SK-N-SH treated with all-trans-retinoic acid at 6 μM for 48 hours (cell line): ENCODE data around the gene ZNF695.

Experiments used
- SNAI2 ChIP-seq: fragments of 250-450 bp; sonication (Bioruptor Pico); IDR thresholded peaks from 2 replicates; pipeline ENCODE4 v1.5.0; 2020; ENCODE audit warnings: mild to moderate bottlenecking, moderate library complexity
- TF ChIP-seq, protein P1 (sequence below): fragments of 250-450 bp; sonication (Bioruptor Pico); IDR thresholded peaks from 2 replicates; pipeline ENCODE4 v1.5.1; 2021; ENCODE audit warnings: mild to moderate bottlenecking, moderate library complexity

GRCh38 chr1:246989901-246990300 lies 18.0 kb downstream of the ZNF695 start:
- TF ChIP-seq, protein P1, sequence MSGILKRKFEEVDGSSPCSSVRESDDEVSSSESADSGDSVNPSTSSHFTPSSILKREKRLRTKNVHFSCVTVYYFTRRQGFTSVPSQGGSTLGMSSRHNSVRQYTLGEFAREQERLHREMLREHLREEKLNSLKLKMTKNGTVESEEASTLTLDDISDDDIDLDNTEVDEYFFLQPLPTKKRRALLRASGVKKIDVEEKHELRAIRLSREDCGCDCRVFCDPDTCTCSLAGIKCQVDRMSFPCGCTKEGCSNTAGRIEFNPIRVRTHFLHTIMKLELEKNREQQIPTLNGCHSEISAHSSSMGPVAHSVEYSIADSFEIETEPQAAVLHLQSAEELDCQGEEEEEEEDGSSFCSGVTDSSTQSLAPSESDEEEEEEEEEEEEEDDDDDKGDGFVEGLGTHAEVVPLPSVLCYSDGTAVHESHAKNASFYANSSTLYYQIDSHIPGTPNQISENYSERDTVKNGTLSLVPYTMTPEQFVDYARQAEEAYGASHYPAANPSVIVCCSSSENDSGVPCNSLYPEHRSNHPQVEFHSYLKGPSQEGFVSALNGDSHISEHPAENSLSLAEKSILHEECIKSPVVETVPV (CRISPR knock-in tag) = no peak
- TF ChIP-seq SNAI2 (CRISPR knock-in tag) = no peak
